Ovary (tissue), 3 donors: ENCODE results near the gene CCDC80.

Experiments used
- EP300 ChIP-seq: sonication (generic); formaldehyde crosslinking; IDR thresholded peaks from one replicate; pipeline ENCODE4 v1.6.1; 2017; ENCODE audit warnings: antibody characterized with exemption
- POLR2A ChIP-seq: fragments of 450-650 bp; IDR thresholded peaks from one replicate; pipeline ENCODE4 v1.6.1; 2017; ENCODE audit warnings: antibody characterized with exemption, mild to moderate bottlenecking, moderate library complexity
- TF ChIP-seq, protein P1 (sequence below), 3 donors: fragments of 450-650 bp in 2 of 3; fragments of 200-600 bp in 1 of 3; IDR thresholded peaks; one replicate each; pipeline versions ENCODE4 v1.5.1 to v1.8.0; 2016 to 2022; ENCODE audit warnings: antibody characterized with exemption in 3 of 3, mild to moderate bottlenecking in 1 of 3
- donor health status: DM: no; HTN: no; CAD: no.

DNA sequence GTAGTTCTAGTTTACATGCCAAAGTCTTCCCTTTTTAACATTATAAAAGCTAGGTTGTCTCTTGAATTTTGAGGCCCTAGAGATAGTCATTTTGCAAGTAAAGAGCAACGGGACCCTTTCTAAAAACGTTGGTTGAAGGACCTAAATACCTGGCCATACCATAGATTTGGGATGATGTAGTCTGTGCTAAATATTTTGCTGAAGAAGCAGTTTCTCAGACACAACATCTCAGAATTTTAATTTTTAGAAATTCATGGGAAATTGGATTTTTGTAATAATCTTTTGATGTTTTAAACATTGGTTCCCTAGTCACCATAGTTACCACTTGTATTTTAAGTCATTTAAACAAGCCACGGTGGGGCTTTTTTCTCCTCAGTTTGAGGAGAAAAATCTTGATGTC, 57.8 kb downstream of the CCDC80 start:
- TF ChIP-seq, protein P1, sequence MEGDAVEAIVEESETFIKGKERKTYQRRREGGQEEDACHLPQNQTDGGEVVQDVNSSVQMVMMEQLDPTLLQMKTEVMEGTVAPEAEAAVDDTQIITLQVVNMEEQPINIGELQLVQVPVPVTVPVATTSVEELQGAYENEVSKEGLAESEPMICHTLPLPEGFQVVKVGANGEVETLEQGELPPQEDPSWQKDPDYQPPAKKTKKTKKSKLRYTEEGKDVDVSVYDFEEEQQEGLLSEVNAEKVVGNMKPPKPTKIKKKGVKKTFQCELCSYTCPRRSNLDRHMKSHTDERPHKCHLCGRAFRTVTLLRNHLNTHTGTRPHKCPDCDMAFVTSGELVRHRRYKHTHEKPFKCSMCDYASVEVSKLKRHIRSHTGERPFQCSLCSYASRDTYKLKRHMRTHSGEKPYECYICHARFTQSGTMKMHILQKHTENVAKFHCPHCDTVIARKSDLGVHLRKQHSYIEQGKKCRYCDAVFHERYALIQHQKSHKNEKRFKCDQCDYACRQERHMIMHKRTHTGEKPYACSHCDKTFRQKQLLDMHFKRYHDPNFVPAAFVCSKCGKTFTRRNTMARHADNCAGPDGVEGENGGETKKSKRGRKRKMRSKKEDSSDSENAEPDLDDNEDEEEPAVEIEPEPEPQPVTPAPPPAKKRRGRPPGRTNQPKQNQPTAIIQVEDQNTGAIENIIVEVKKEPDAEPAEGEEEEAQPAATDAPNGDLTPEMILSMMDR (IDR thresholded peaks at IDR 0.05): no peak
- TF ChIP-seq POLR2A: no peak
- no peak for TF ChIP-seq EP300
